Measurements from ENCODE around the gene KRT84. TPM values are rescaled to one million over a fixed set of nuclear protein-coding genes. Genes with fewer than 3 reads are reported as not detected.

KRT84 gene
- total and polyA plus RNA-seq, 8 donors, result not detected

GRCh38 chr12:52402873-52403540, 17.6 kb upstream of the KRT84 start:
- intact Hi-C loops (cut with DNase I; ENCODE audit: low total_unique reads), result no loop called here
- 64 to 72% (median 69%) methylated on average over 2 to 3 of the region's 3 CpGs for WGBS, 5 donors
- Histone ChIP-seq H3K9me3 (no peaks in the 10 kb centered on the region), H3K4me1 (no peaks in the 10 kb centered on the region), H3K4me3 (no peak overlapping the region), H3K27ac (no peak overlapping the region), H3K27me3 (peaks cover 0 to 12% (median 0%) of the 10 kb centered on the region in 3 donors), H3K36me3 (no peaks in the 10 kb centered on the region)
- DNase-seq, result no peak
- TF ChIP-seq POLR2AphosphoS5 (IDR thresholded peaks at IDR 0.05) (no peak), POLR2A (IDR thresholded peaks at IDR 0.05) (no peak)
- TF ChIP-seq, protein P1, sequence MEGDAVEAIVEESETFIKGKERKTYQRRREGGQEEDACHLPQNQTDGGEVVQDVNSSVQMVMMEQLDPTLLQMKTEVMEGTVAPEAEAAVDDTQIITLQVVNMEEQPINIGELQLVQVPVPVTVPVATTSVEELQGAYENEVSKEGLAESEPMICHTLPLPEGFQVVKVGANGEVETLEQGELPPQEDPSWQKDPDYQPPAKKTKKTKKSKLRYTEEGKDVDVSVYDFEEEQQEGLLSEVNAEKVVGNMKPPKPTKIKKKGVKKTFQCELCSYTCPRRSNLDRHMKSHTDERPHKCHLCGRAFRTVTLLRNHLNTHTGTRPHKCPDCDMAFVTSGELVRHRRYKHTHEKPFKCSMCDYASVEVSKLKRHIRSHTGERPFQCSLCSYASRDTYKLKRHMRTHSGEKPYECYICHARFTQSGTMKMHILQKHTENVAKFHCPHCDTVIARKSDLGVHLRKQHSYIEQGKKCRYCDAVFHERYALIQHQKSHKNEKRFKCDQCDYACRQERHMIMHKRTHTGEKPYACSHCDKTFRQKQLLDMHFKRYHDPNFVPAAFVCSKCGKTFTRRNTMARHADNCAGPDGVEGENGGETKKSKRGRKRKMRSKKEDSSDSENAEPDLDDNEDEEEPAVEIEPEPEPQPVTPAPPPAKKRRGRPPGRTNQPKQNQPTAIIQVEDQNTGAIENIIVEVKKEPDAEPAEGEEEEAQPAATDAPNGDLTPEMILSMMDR (IDR thresholded peaks at IDR 0.05), result no peak

- H3K9me3 ChIP-seq, result no peaks in the 10 kb centered on the region
- DNase-seq, result no peak
- peaks cover 0 to 12% (median 0%) of the 10 kb centered on the region in 3 donors for H3K27me3 ChIP-seq
- intact Hi-C loops (cut with DNase I; ENCODE audit: low total_unique reads), result no loop called here
- H3K27ac ChIP-seq, result no peak overlapping the region
- no peaks in the 10 kb centered on the region for H3K4me1 ChIP-seq
- no peak for TF ChIP-seq POLR2AphosphoS5 (IDR thresholded peaks at IDR 0.05)
- TF ChIP-seq POLR2A (IDR thresholded peaks at IDR 0.05), result no peak
- TF ChIP-seq, protein P1 (IDR thresholded peaks at IDR 0.05), result no peak
- no peak overlapping the region for H3K4me3 ChIP-seq
- no peaks in the 10 kb centered on the region for H3K36me3 ChIP-seq
- 85 to 97% (median 92%) methylated on average over 2 of the region's 2 CpGs for WGBS, 5 donors
Observed at GRCh38 chr12:52402377-52402776, 16.9 kb upstream of the KRT84 start.

GRCh38 chr12:52401926-52402325, 16.5 kb upstream of the KRT84 start:
- no peak for TF ChIP-seq POLR2AphosphoS5 (IDR thresholded peaks at IDR 0.05)
- TF ChIP-seq, protein P1 (IDR thresholded peaks at IDR 0.05), result no peak
- TF ChIP-seq EP300 (IDR thresholded peaks at IDR 0.05), result no peak
- TF ChIP-seq POLR2A (IDR thresholded peaks at IDR 0.05), result no peak
- WGBS, 5 donors, result 67 to 84% (median 80%) methylated on average over 4 of the region's 4 CpGs
- no peak for DNase-seq

GRCh38 chr12:52401526-52401925, 16.1 kb upstream of the KRT84 start:
- H3K9me3 ChIP-seq, result no peaks in the 10 kb centered on the region
- intact Hi-C loops (cut with DNase I; ENCODE audit: low total_unique reads), result no loop called here

More at GRCh38 chr12:52401926-52402325, 16.5 kb upstream of the KRT84 start:
- no peaks in the 10 kb centered on the region for H3K9me3 ChIP-seq
- H3K27ac ChIP-seq, result no peak overlapping the region
- no peak overlapping the region for H3K4me3 ChIP-seq
- intact Hi-C loops (cut with DNase I; ENCODE audit: low total_unique reads), result no loop called here
- H3K27me3 ChIP-seq, result peaks cover 0 to 12% (median 0%) of the 10 kb centered on the region in 3 donors
- H3K4me1 ChIP-seq, result no peaks in the 10 kb centered on the region
- H3K36me3 ChIP-seq, result no peaks in the 10 kb centered on the region

More at GRCh38 chr12:52401526-52401925, 16.1 kb upstream of the KRT84 start:
- no peak overlapping the region for H3K27ac ChIP-seq
- no peak overlapping the region for H3K4me3 ChIP-seq
- 82 to 90% (median 88%) methylated on average over 3 to 5 of the region's 5 CpGs for WGBS, 5 donors
- no peaks in the 10 kb centered on the region for H3K4me1 ChIP-seq
- H3K27me3 ChIP-seq, result peaks cover 0 to 12% (median 0%) of the 10 kb centered on the region in 3 donors
- no peak for TF ChIP-seq POLR2AphosphoS5 (IDR thresholded peaks at IDR 0.05)
- TF ChIP-seq POLR2A (IDR thresholded peaks at IDR 0.05), result no peak
- TF ChIP-seq, protein P1 (IDR thresholded peaks at IDR 0.05), result no peak
- no peak for TF ChIP-seq EP300 (IDR thresholded peaks at IDR 0.05)
- no peaks in the 10 kb centered on the region for H3K36me3 ChIP-seq
- no peak for DNase-seq

All from stomach (tissue), 9 donors.